Aorta (tissue), 5 donors: Measurements from ENCODE around the gene FUBP3. TPM values are rescaled to one million over a fixed set of nuclear protein-coding genes. Genes with fewer than 3 reads are reported as not detected.

Experiments
- ATAC-seq: fragments of 200-7000 bp; cut with Tn5 transposase; one replicate; pipeline ENCODE4 v1.9.1; 2022; ENCODE audit warnings: moderate library complexity; ENCODE audit not compliant: low FRiP score
- DNase-seq, 2 donors: peaks; one replicate each; pipeline ENCODE4 v3.0.0-alpha.2; 2020
- H3K27ac ChIP-seq, 2 donors: one replicate each; pipeline ENCODE4 v1.5.1; 2013; ENCODE audit warnings: low read length in 2 of 2, mild to moderate bottlenecking in 2 of 2, moderate library complexity in 2 of 2, control low read depth in 1 of 2, inconsistent platforms in 1 of 2, low read depth in 1 of 2
- H3K27me3 ChIP-seq, 2 donors: one replicate each; pipeline ENCODE4 v1.6.1; 2013; ENCODE audit warnings: control low read depth in 1 of 2, low read length in 1 of 2, mild to moderate bottlenecking in 1 of 2, moderate library complexity in 1 of 2; ENCODE audit not compliant: insufficient read depth in 2 of 2, control insufficient read depth in 1 of 2
- H3K36me3 ChIP-seq, 2 donors: one replicate each; pipeline ENCODE4 v1.6.1; 2013; ENCODE audit warnings: control low read depth in 1 of 2, low read length in 1 of 2, mild to moderate bottlenecking in 1 of 2; ENCODE audit not compliant: insufficient read depth in 2 of 2, control insufficient read depth in 1 of 2
- H3K4me1 ChIP-seq, 2 donors: one replicate each; pipeline ENCODE4 v1.6.1; 2013; ENCODE audit warnings: low read length in 2 of 2, control low read depth in 1 of 2, mild to moderate bottlenecking in 1 of 2, moderate library complexity in 1 of 2; ENCODE audit not compliant: insufficient read depth in 2 of 2, control insufficient read depth in 1 of 2
- H3K4me3 ChIP-seq, 2 donors: one replicate each; pipeline ENCODE4 v1.5.1; 2013; ENCODE audit warnings: low read length in 2 of 2, control low read depth in 1 of 2, mild to moderate bottlenecking in 1 of 2
- H3K9me3 ChIP-seq: one replicate; pipeline ENCODE4 v1.6.1; 2013; ENCODE audit warnings: mild to moderate bottlenecking, low read length; ENCODE audit not compliant: control insufficient read depth
- WGBS, 2 donors: extraction: QIAGEN DNeasy Blood & Tissue Kit; methylation state at CpG; one replicate each; pipeline ENCODE4 v1.1.7; 2013; 5-methylcytosine and 5-hydroxymethylcytosine counted together
- intact Hi-C, 2 donors: fragments of 100-400 bp; cut with DNase I; formaldehyde crosslinking; loops; one replicate each; pipeline versions ENCODE4 v1.14.2 to v1.15.0; 2022
- long read RNA-seq, 2 donors: library from polyadenylated mRNA; unstranded; transcript quantifications; one replicate each; pipeline ENCODE4 v2.0.0, GENCODE V29; 2020 to 2021
- polyA plus RNA-seq, 2 donors: library from polyadenylated mRNA; stranded (reverse); fragments of 200-250 nt; gene quantifications; one replicate each; pipeline ENCODE4 v1.2.3, GENCODE V29; 2013
- total RNA-seq, 2 donors: library from RNA; stranded (reverse); fragmentation: NEBNext Ultra II Directional; extraction: Animal tissue kit (Norgen Biotek cat#: 25700); gene quantifications; one replicate each; pipeline ENCODE4 v1.2.1, GENCODE V29; 2021
- donor health status: healthy with polysubstance abuse.
- donor health status: Bipolar disorder and iron deficiency.
- donor health status: DM: no; HTN: no; CAD: no.
- donor health status: DM: no; HTN: no; CAD: no.
- donor health status: DM: yes; HTN: yes; CAD: no.

The FUBP3 gene, protein sequence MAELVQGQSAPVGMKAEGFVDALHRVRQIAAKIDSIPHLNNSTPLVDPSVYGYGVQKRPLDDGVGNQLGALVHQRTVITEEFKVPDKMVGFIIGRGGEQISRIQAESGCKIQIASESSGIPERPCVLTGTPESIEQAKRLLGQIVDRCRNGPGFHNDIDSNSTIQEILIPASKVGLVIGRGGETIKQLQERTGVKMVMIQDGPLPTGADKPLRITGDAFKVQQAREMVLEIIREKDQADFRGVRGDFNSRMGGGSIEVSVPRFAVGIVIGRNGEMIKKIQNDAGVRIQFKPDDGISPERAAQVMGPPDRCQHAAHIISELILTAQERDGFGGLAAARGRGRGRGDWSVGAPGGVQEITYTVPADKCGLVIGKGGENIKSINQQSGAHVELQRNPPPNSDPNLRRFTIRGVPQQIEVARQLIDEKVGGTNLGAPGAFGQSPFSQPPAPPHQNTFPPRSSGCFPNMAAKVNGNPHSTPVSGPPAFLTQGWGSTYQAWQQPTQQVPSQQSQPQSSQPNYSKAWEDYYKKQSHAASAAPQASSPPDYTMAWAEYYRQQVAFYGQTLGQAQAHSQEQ
- total RNA-seq (10 to 100 TPM; 45.3 to 50.9 TPM), polyA plus RNA-seq (10 to 100 TPM; 24.4 to 32.0 TPM)
- long read RNA-seq, donor 1, partial matches to known transcripts: 5 of 21 reads
- long read RNA-seq, donor 1, other reads (novel, unspliced or antisense): 8 of 21 reads
- long read RNA-seq, donor 2, transcript FUBP3-201 (19 exons, 3,124 nt): major isoform, 11 of 38 reads
- long read RNA-seq, donor 2, partial matches to known transcripts: 5 of 38 reads
- long read RNA-seq, donor 2, other reads (novel, unspliced or antisense): 16 of 38 reads

DNA sequence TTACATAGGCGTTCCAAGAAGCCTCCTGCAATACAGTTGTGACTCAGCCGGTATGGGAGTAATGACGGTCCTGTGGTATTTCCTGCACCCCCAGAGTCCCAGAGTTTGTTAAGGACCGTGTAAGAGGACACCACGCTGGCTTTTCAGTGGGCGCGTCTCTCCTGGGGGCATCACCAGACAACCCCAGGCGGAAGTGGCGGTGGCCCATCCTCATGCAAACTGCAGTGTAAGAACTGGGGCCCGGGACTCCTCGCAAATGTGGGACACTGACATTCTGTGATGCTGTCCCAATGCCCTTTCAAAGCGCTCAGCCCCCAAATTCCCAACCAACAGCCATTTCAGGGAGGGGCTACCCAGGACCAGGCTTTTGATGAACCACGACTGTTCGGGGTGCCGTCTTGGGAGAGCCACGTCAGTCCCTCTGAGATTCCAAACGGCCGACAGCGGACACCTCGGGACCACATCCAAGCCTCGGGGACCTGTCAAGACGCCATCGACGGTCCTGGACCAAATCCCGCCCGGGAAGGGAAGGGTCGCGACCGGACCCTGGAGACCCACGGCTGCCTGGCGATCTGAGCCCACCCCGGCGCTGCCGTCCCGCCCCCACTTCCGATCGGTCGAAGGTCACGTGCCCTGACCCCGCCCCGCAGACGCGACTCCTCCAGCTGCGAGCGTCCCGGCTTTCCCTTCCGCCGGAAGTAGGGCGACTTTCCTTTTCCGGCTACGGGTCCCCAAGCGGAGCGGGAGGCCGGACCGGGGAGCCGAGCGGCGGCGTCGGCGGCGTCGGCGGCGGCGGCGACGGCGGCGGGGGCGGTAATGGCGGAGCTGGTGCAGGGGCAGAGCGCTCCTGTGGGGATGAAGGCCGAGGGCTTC lies at the start of gene FUBP3:
TSS of gene FUBP3 (plus strand) at position 713 of the 873 bp plus-strand sequence. CDS start at position 817, 104 bp downstream.
- H3K4me1 ChIP-seq: peaks cover 0 to 9% of the 10 kb centered on the region in 2 donors
- 0 to 1% methylated on average over 71 to 74 of the region's 74 CpGs for WGBS, 2 donors
- ATAC-seq (peak; percentile 97), DNase-seq (peak; percentile 96 to 98)
- no peaks in the 10 kb centered on the region for H3K36me3 ChIP-seq
- peak within 1 kb of the TSS in 1 of 2 donors; percentile 95 for H3K27ac ChIP-seq
- intact Hi-C loops: no loop called here
- peak within 1 kb of the TSS; percentile 91 to 97 for H3K4me3 ChIP-seq
- no peaks in the 10 kb centered on the region for H3K9me3 ChIP-seq
- no peaks in the 10 kb centered on the region for H3K27me3 ChIP-seq

DNA sequence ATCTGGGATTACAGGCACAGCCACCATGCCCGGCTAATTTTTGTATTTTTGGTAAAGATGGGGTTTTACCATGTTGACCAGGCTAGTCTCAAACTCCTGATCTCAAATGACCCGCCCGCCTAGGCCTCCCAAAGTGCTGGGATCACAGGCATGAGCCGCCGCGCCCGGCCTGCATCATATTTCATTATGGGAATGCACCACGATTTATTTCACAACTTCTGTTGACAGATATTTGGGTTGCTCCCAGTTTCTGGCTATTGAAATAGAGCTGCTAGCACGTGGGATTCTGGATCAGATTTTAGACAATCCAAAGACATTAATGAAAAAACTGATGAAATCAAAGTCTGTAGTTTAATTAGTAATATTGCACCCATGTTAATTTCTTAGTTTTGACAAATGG lies 48.4 kb upstream of the FUBP3 start:
- ATAC-seq: no peak
- WGBS, 2 donors: 15 to 24% methylated on average over 9 of the region's 9 CpGs
- intact Hi-C loops: no loop called here

DNA sequence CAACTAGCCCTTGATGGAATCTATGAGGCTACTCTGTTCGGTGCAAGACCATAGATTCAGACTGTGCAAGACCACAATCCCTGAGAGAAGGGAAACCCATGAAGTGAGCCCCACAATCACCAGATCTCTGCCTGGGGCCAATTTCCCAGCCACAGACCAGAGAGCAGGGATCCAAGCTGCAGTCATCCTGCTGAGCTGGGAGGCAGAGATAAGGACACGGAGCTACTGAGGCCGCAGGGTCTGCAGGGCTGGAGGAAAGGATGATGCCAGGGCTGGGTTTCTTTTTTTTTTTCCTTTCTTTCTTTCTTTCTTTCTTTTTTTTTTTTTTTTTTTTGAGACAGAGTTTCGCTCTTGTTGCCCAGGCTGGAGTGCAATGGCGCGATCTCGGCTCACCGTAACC lies 47.7 kb upstream of the FUBP3 start:
- no peaks in the 10 kb centered on the region for H3K27me3 ChIP-seq
- H3K36me3 ChIP-seq: no peaks in the 10 kb centered on the region
- H3K4me1 ChIP-seq: no peaks in the 10 kb centered on the region
- DNase-seq (no peak), ATAC-seq (no peak)
- no peaks in the 10 kb centered on the region for H3K9me3 ChIP-seq
- 94 to 96% methylated on average over 7 to 8 of the region's 8 CpGs for WGBS, 2 donors
- no peak overlapping the region for H3K4me3 ChIP-seq
- intact Hi-C loops: no loop called here
- no peak overlapping the region for H3K27ac ChIP-seq

More for the DNA sequence above, 48.4 kb upstream of the FUBP3 start:
- H3K4me3 ChIP-seq: no peak overlapping the region
- DNase-seq: no peak
- H3K4me1 ChIP-seq: no peaks in the 10 kb centered on the region
- no peaks in the 10 kb centered on the region for H3K27me3 ChIP-seq
- no peaks in the 10 kb centered on the region for H3K36me3 ChIP-seq
- H3K9me3 ChIP-seq: no peaks in the 10 kb centered on the region
- H3K27ac ChIP-seq: no peak overlapping the region

DNA sequence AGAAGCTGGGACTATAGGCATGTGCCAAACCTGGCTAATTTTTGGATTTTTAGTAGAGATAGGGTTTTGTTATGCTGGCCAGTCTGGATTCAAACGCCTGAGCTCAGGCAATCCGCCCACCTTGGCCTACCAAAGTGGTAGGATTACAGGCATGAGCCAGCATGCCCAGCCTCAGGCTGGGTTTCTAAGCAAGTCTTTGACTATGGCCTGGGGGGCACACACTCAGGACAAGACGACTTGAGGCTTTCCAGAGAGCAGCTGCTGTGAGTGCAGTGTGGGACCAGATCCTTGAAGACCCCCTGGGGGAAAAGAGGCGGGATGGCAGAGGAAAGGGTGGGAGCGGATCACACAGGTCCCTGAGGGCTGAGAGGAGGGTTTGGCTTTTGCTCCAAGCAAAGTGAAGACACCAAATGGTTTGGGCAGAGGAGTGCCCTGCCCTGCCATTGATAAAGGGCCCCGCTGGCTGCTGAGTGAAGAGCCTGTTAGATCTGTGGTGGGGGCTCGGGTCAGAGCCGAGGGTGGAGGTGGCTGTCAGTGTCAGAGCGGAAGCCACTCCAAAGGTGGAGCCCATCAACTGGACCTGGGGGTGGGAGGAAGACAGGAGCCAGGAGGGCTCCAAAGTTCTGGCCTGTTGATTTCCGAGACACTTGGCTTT lies 46.8 kb upstream of the FUBP3 start:
- intact Hi-C loops: no loop called here
- H3K27ac ChIP-seq: no peak overlapping the region
- no peak overlapping the region for H3K4me3 ChIP-seq
- H3K36me3 ChIP-seq: no peaks in the 10 kb centered on the region
- no peaks in the 10 kb centered on the region for H3K4me1 ChIP-seq
- 68 to 74% methylated on average over 10 of the region's 10 CpGs for WGBS, 2 donors
- DNase-seq (no peak), ATAC-seq (no peak)
- no peaks in the 10 kb centered on the region for H3K9me3 ChIP-seq
- no peaks in the 10 kb centered on the region for H3K27me3 ChIP-seq

DNA sequence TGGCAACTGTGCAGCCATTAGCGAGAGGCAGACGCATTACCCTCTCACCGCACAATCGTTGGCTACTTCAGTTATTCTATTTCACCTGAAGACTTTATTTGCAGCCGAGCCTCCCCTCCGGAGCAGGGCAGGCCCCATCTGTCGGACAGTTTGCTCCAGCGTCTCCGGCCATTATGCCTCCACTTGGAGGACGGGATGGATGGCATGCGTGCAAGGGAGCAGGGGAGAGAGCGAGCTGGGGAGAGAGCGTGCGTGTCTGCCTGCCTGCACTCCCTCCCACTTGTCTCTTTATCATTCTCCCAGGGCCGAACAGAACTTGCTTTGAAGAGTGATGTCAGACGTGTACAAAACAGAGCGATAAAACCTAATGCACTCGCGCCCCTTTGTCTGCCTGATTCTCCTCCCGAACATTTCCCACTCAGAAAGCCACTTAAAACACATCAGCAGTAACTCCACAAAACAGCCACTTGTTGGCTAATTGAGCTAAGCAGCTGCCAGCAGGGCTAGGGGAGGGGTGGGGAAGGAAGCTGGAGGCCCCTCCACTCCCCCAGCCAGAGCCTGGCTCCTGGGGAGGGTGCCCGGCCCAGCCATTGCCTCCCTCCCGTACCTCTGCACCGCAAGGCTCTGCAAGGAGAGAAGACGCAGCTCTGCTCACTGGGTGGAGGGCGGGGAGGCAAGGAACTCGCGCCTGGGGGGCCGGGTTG lies 43.4 kb upstream of the FUBP3 start:
- 14% methylated on average over 28 of the region's 28 CpGs for WGBS, 2 donors
- Histone ChIP-seq H3K27ac (no peak overlapping the region), H3K36me3 (no peaks in the 10 kb centered on the region), H3K4me1 (no peaks in the 10 kb centered on the region), H3K27me3 (no peaks in the 10 kb centered on the region), H3K9me3 (no peaks in the 10 kb centered on the region), H3K4me3 (no peak overlapping the region)
- ATAC-seq: no peak
- no peak for DNase-seq
- intact Hi-C loops: no loop called here

DNA sequence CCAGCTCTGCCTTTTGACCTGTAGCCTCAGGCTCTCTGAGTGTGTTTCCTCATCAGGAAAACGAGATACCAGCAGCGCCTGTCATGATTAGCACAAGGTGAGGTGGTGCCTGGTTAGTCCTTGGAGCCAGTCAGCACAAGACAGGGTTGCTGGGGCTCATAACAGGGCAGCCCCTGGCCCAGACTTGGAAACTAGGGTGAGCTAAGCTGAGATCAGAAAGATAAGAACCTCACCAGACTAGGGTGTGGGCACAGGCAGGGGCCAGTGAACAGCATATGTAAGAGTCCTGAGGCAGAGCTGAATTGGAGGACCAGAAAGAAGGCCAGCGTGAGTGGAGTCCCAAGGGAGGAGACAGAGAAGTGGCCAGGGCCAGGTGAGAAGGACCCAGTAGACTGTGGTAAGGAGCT lies 42.7 kb upstream of the FUBP3 start:
- DNase-seq (no peak), ATAC-seq (no peak)
- Histone ChIP-seq H3K4me3 (no peak overlapping the region), H3K27me3 (no peaks in the 10 kb centered on the region), H3K36me3 (no peaks in the 10 kb centered on the region), H3K9me3 (no peaks in the 10 kb centered on the region), H3K27ac (no peak overlapping the region), H3K4me1 (no peaks in the 10 kb centered on the region)
- 73 to 77% methylated on average over 3 of the region's 3 CpGs for WGBS, 2 donors
- intact Hi-C loops: no loop called here

DNA sequence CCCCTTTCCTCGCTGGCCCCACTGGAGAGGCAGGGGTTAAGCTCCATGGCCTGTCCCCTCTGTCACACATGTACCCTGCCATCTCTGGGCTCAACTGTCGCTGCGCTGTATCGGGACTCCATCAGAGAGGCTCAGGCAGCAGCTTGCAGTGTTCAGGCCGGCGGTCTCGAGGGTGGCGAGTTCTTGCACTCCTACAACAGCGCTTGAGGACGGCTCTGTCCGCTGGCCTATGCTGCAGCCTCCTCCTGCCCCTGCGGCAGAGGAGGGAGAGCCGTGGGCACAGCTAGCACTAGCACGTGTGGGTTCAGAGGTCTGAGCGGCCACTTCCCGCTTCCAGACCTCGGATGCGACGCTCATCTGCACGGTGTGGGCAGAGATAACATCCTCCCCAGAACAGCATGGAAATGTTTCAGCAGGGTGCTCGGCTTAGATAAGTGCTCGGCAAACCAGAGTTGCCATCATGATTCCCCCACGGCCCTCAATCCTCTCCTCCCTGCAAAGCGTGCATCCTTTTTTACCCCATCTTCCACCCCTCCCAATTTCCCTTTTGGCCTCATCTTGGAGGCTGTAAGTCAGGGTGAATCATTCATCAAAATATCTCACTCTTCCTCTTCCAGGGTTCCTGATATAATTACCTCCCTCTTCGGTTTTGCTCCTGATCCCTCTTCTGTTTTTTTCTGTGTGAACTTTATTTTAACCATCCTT lies 41.9 kb upstream of the FUBP3 start:
- no peaks in the 10 kb centered on the region for H3K27me3 ChIP-seq
- no peaks in the 10 kb centered on the region for H3K4me1 ChIP-seq
- no peaks in the 10 kb centered on the region for H3K36me3 ChIP-seq
- no peak overlapping the region for H3K4me3 ChIP-seq
- 11 to 16% methylated on average over 25 of the region's 25 CpGs for WGBS, 2 donors
- intact Hi-C loops: no loop called here
- no peak for ATAC-seq
- no peak overlapping the region for H3K27ac ChIP-seq
- DNase-seq: no peak
- no peaks in the 10 kb centered on the region for H3K9me3 ChIP-seq
